NCI-H1694 (cell line): ENCODE measurements around the gene B3GALT6.

Source experiments
- DNase-seq: peaks from one replicate; lab custom pipeline; 2025; lab: John Stamatoyannopoulos, UW

B3GALT6 gene

DNA sequence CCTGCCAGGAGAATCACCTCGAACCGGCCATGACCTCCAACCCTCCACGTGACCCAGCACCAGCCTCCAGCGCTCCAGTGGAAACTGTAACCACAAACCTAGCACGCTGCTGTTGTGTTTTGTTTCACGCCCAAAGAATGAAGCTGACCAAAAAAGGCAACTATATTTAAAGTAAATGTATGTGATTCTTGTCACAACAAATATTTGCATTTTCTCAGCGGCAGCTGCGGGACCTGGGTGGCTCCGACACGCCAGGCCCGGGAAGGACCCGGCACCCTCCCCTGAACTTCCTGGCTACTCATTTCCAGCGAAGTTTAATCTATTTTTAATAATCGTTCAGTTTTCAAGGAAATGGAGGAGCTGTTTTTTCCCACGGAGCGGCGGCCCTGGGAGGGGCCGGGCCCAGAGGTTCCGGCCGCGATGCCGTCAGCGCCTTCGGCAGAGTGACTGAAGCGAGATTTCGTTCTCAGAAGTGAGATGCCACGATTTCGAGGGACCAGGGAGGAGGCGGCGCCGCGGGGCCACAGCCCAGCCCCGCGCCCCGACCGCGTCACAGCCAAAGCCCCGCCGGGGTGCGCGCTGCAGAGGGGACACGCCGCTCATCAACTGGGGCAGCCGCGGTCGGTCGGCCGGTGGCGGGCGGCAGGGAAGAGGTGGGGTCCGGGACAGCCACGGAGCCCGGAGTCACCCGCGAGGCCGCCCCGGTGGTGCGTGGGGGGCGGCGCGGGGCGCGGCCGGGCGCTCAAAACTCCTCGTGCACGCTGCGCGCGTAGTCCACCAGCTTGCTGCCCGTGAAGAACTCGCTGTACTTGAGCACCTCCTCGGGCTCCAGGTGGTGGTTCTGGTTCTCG lies 15.0 kb upstream of the B3GALT6 start:
- DNase-seq = no peak

DNA sequence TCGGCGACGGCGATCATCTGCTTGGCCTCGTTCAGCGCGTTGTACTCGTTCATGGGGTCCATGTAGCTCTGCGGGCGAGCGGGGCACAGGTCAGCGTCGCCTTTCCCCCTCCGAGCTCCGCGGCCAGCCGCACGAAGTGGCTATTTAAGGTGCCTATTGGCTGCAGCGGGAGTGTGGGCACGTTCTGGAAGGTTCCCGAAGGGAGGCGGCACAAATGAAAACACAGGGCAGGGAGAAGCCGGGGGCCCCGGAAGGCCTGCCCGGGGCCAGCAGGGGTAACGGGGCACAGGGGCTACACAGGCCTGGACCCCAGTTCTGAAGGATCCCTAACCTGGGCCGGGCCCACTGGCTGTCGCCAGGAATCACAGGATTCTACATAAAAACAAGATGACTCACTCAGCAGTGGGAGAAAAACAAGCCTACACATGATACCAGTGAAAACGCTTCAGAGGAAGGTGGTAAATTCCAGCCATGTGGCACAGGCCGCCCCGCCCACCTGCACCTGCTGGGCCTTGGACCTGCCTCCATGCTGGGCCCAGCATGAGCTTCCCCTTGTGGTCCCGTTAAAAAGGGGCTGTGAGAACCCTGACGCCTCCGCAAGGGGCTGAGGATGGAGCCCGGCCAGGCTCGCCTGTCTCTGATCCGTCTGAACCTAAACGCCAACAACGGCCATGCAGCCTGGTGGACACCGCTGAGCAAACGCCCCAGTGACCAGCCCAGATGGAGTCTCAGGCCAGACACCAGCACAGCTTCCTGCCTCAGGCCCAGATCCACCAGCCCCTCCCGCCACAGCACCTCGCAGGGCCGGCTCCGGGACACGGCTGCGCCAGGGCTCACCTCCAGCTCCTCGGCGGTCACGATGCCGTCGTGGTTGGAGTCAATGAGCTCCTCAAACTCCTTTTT lies 14.2 kb upstream of the B3GALT6 start:
- DNase-seq = no peak

DNA sequence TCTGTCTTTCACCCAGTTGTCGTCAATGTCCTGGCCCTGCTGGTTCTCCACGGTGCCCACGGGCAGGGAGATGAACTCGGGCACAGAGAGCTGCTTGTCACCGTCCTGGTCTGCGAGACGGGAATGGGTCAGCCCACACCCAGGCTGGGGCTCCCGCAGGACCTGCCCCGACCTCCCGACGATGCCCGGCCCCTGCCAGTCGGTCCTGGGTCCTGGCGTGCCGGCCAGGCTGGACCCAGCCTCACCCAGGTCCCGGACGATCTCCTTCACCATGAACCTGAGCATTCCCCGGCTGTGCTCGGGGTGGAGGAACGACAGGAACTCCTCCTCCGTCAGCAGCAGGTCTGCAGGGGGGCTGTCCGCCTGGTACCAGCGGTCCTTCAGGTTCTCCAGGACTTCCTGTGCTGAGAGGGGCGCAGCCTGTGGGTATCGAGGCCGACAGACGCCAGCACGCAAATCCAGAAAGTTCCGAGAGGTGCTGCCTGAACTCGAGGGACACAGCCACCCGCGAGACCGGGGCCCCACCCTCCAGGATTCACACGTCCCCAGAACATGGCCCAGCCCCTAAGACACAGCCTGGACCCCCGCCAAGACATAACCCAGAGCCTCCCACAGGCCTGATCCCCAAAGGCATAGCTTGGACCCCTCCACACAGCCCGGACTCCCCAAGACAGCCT lies 13.4 kb upstream of the B3GALT6 start:
- no peak for DNase-seq

DNA sequence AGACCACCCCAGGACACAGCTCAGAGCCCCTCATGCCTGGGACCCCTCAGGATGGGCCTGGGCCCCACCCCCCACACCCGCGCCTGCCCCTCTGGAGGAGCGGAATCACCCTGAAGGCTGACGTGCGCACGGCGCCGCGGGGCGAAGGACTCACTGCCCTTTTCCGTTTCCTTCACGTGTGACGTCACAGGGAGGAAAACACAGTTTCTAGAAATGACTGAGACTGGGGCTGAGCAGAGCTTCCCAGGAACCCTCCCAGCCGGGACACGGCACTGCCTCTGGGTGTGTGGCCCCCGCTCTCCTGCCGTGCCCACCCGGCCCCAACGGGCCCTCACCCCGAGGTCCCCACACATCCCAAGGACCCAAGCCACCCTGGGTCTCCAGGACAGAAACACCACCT lies 12.7 kb upstream of the B3GALT6 start:
- DNase-seq = no peak

DNA sequence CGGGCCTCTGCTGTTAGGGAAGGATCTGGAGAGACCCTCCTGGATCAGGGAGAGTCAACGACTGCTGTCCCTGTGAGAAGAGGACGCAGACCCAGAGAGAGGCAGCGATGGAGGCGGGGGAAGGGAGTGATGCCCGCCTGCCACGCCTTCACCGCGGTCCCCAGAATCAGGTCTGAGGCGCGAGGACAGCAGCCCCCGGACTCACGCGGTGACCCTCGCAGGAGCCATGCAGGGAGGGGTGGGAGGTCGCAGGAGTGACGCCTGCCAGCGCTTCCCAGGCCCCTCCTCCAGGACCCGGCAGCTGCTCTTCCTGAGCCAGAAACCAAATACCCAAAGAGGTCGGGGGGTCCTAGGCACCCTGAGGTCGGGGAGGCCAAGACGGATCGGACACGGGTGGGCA lies 11.8 kb upstream of the B3GALT6 start:
- DNase-seq = no peak

DNA sequence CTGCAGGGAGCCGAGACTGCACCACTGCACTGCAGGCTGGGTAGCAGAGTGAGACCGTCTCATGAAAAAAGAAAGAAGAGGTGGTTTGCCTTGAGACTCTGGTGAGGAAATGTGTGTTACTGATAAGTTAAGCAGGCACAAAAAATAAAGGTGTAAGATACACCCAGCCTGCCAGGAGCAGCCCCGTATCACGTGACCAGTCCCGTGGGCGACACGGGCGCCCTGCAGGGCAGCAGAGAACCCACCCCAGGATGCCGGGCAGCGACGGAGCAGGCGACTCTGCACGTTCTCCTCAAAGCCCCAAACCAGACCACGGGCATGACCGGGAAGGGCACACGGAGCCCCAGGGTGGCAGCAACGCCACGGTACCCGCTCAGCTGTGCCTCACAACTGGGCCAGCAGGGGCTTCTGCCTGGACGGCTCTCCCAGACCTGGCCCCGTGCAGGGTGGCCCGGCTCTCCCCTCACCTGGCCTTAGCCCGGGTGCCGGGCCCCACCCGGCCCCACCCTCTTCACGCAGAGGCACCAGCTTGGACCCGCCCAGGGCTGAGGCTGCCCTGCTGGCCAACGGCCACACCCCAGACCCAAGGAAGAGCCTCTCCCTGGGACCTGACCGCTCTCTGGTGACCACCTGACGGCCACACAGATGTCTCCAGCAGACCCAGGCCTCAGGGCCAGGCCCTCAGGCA lies 10.0 kb upstream of the B3GALT6 start:
- DNase-seq = no peak

DNA sequence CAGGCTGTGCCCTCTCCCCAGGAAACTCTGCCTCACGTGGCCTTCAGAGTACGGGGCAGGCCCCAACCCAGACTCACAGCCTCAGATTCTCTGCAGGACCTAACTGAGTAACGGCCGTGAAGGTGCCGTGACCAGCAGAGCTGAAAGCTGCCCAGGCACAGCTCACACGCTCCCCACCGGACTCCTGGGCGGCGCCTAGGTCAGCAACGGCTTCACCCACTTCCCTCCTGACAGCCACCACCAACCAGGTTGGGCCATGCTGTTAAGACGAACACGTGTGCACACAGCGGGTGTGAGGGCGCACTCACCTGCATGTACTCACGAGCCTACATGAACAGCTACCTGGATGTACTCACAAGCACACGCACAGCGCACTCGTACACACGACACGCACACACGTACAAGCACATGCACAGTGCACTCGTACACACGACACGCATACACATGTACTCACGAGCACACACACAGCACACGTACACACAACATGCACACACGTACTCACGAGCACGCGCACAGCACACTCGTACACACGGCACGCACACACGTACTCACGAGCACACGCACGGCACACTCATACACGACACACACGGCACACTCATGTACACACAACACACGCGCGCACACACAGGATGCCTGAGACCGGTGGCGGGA lies 9.3 kb upstream of the B3GALT6 start:
- no peak for DNase-seq

DNA sequence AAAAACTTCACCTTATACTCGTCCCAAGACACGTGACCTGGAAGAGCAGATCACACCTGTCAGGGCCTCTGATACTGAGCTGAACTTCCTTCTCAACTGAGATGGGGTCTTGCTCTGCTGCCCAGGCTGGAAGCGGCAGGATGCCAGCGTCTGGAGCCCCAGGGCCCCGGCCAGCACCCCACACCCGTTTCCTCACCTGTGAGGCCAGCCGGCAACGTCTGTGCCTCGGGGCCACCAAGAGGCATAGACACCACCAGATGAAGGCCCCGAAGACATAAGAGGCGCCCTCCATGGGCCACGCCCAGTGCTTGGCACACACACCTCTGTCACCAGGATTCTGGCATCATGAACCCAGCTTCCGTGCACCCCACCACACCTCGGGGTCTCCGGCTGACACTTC lies 8.7 kb upstream of the B3GALT6 start:
- DNase-seq = no peak

DNA sequence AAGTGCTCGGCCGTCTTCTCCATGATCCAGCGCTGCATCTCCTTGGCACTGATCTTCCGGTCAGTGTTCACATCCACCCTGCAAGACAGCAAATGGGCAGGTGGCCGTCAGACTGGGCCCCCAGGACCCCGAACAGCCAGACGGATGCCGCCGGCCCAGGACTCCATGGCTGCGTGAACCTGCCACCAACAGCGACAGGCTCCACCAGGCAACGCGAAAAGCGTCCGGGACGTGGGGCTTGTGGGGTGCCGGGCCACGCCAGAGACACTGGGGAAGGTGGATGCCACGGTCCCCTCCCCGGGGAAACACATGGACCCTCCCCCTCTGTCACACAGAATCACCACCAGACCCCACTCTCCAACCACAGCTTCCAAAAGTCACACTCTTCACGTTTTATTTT lies 8.1 kb upstream of the B3GALT6 start:
- no peak for DNase-seq

DNA sequence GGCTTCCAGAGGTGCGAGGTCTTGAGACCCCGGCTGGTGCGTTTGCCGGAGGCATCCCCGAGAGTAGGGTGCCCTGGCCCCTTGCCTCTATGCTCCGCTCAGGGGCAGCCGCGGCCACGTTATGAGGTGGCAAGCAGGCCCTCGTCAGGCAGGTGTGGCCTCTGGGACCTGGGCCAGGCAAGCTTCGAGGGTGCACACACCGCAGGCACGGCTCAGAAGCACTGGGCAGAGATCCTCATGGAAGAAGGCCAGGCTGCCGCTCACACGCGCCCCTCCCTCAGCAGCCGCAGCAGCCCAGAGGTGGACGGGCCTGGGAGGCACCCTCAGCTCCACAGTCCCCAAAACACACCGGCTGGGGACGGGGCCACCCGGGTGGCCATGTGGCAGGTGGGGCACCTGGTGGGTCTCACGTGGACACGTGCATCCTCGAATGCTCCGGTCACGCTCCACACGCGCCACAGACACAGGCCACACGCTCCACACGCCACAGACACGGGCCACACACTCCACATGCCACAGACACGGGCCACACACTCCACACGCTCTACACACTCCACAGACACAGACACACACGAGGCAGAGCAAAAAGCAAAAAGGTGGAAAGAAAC lies 6.7 kb upstream of the B3GALT6 start:
- no peak for DNase-seq

DNA sequence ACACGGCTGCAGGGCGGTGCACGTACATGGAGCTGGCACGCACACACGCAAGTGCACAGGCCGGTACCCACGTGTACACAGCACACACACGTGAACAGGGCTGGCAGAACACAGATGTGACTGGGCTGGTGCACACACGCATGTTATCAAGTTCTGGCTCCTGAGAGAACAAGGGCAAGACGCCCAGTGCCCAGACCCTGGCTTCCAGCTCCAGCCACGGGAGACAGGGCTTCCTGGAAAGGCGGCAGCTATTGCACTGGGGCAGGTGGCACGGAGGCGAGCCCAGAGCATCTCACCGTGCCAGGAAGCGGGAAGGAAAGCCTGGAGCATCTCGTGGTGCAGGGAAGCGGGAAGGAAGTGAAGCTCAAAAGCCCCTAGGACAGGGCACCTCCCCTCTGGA lies 6.1 kb upstream of the B3GALT6 start:
- no peak for DNase-seq

DNA sequence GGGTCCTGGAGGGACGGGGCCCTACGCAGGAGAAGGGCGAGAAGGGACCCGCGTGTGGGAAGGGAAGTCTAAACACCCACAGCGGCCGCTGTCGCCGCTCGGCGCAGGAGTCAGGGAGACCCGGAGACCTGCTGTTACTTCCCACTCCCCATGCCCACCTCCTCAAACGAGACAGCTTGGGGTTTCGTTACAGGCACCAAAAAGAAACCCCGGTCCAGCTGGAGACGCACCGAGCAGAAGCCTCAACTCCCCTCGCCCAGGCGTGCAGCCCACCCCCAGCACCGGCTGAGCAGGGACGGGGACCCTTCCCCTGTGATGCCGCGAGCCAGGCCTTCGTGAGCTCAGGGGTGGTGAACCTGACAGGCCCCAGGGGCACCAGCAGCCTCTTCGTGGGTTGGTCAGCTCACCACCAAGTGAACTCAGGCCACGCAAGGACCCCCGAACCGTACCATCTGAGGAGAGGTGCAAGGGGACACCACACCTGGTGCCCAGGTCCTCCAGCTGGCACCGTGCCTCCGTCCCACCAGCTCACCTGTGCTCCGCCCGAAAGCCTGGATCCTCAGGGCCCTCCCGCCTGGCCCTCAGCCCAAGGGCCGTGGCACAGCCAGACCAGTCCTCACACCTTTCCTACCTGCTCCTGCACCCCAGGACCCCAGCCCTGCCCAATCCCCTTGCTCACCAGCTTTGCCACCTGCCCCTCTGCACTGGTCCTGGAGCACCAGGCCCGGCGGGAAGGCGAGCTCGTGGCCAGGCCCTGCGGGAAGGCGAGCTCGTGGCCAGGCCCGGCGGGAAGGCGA lies 5.3 kb upstream of the B3GALT6 start:
- DNase-seq = no peak

DNA sequence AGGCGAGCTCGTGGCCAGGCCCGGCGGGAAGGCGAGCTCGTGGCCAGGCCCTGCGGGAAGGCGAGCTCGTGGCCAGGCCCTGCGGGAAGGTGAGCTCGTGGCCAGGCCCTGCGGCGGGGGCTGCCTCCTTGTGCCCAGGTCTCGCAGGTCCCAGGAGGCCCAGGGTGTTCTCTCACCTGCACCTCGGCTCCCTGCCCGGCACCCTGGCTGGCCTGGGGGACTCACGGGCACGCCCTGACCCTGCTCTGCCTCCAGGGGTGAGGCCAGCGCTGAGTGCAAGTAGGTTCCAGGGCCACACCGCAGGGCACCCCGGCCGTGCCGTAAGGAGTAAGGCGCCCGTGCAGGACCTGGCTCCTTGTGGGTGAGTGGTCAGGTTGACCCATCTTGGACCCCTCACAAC lies 4.7 kb upstream of the B3GALT6 start:
- DNase-seq = no peak

DNA sequence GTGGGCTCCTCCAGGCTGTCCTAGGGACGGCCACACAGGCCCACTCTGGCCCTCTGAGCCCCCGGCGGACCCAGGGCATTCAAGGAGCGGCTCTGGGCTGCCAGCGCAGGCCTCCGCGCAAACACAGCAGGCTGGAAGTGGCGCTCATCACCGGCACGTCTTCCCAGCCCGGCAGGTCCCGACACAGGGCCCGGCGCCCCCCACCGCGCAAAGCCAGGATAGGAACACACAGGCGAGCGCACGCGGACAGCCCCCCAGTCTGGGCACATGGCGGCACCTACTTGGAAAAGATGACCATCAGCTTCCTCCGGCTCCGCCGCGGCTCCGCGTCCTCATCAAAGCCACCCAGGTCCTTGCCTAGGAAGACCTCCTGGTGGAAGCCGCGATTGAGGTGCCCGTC lies 3.9 kb upstream of the B3GALT6 start:
- DNase-seq = no peak

DNA sequence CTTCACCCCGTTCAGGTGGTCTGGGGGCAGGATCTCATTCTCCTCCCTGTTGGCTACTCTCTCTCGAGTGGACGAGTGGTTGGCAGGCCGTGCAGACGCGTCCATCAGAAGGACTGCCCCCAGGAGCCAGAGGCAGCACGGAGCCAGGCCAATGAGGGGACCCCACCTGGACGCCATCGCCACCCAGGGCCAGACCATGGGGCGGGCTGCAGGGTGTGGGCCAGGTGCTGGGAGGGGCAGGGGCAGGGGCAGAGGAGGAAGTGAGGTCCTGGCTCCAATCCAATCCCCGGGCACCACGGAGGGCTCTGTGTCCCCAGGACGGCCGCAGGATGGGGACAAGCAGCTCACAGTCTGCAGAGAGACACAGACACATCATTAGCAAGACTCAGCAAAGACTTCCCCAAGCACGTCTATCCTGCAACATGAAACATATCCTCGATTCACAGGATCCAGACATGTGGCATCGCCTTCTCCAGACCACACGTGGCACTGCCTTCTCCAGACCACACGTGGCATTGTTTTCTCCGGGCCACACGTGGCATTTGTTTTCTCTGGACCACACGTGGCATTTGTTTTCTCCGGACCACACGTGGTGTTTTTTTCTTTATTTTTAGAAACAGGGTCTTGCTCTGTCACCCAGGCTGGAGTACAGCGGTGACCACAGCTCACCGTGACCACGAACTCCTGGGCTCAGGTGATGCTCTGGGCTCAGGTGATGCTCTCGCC lies 3.3 kb upstream of the B3GALT6 start:
- DNase-seq = no peak

DNA sequence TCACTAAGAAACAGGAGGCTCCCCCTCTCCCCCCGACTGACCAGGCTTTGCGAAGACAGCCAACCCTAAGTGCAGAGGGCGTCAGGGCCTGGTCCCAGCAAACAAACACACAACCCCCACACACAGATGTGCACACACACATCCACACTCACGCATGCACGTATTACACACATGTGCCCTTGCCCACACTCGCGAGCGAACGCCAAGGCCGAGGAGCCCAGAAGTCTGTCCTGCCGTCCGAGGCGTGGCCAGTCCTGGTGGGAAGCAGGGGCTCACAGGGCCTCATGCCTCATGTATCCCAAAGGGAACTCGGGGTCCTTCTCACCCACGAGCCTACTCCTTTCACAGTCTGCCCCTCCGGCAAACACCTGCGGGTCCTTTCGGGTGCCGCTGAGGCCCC lies 2.3 kb upstream of the B3GALT6 start:
- no peak for DNase-seq

DNA sequence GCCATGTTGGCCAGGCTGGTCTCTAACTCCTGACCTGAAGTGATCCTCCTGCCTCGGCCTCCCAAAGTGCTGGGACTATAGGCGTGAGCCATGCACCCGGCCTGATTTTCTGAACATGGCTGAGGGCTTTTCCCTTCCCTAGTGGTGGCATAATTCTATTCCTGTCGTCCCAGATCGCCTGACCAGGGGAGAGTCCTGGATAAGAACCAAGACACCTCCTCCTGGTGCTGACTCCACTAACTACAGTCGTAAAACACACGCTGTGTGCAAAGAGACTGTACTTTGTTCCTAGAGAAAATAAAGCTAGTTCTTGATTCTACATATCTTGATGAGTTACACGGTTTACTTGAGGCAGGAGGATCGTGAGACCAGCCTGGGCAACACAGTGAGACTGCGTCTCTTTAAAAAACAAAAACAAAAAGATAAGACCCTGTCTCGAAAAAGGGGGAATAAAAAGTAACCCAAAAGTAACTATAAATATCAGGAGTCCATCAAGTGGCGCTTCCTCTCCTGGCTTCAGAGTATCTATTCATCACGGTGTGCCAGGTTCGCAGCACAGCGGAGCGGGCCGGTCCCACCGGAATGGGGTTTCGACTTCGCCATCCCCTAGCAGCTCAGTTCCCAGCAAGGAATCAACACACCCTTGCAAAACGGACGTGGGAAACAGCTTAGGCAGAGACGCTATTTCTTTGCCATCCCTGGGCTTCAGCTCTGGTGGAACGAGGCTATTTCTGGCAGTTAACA lies 1.2 kb upstream of the B3GALT6 start:
- no peak for DNase-seq

DNA sequence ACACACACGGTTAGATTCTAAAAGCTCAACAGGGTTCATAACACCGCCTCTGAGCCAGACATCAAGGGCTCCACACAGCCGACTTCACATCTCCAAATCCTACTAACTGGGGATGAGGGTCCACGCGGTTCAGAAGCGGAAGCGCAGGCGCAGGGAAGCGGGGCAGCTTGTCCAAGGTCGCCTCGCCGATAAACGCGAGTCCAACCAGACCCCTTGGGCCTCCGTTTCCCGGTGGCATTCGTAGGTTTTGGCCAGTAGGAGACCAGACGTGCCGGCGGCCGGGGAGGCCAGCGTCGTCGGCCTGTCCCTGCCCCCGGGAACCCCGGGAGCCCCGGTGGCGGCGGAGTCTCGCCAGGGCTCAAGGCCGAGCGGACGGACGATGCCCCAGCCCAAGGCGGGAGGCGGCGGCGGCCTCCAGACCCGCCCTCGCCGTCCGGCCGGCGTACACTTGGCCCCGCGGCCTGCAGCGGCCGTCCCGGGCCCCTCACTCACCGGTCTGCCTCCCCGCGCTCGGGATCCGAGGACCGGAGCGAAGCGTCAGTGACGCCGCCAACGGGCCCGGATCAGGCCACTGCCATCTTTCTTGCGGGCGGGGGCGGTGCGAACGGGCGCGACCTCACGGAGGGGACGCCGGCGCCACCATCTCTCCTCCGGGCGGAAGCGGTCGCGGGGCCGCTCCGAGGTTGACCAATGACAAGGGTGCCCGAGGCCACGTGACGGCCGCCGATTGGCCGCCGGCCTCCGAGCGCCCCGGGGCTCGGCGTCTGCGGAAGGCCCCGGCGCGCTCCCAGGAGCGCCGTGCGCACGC lies 433 bp upstream of the B3GALT6 start, which contains the start of gene SDF4:
Gene SDF4 (minus strand): TSS at position 602 of the 808 bp plus-strand sequence. CDS start 3,229 bp downstream, outside the sequence.
- peak; percentile 74 for DNase-seq
